ENCODE measurements around the gene PBOV1.
"Not testable (repeated sequence)": the region's sequence is repeated elsewhere in the genome, so short reads cannot be mapped to it uniquely, and the experiment has no call there.

Gene PBOV1

GRCh38 chr6:138237463-138237862 lies 19.2 kb upstream of the PBOV1 start:
- no peak for DNase-seq

GRCh38 chr6:138235693-138236092 lies 17.4 kb upstream of the PBOV1 start:
- DNase-seq, result no peak

- DNase-seq, result no peak
Observed at GRCh38 chr6:138235205-138235604, 16.9 kb upstream of the PBOV1 start.

- no peak for DNase-seq
Observed at GRCh38 chr6:138234363-138234762, 16.1 kb upstream of the PBOV1 start.

GRCh38 chr6:138231381-138231886 lies 13.1 kb upstream of the PBOV1 start:
- DNase-seq, result no peak

GRCh38 chr6:138230759-138231380 lies 12.6 kb upstream of the PBOV1 start:
- no peak for DNase-seq

GRCh38 chr6:138230221-138230620 lies 11.9 kb upstream of the PBOV1 start:
- DNase-seq, result no peak

GRCh38 chr6:138229663-138230179 lies 11.4 kb upstream of the PBOV1 start:
- DNase-seq, result no peak

GRCh38 chr6:138229072-138229471 lies 10.8 kb upstream of the PBOV1 start:
- DNase-seq, result no peak

GRCh38 chr6:138227316-138227781 lies 9.1 kb upstream of the PBOV1 start:
- no peak for DNase-seq

GRCh38 chr6:138226700-138227315 lies 8.5 kb upstream of the PBOV1 start:
- DNase-seq, result no peak

GRCh38 chr6:138225953-138226352 lies 7.7 kb upstream of the PBOV1 start:
- no peak for DNase-seq

- DNase-seq, result no peak
Observed at GRCh38 chr6:138222901-138223546, 4.7 kb upstream of the PBOV1 start.

- DNase-seq, result no peak
Observed at GRCh38 chr6:138219901-138220300, 1.6 kb upstream of the PBOV1 start.

GRCh38 chr6:138219398-138219797 lies 1.1 kb upstream of the PBOV1 start:
- no peak for DNase-seq

- DNase-seq, result no peak
Observed at GRCh38 chr6:138215093-138215782, 3.1 kb downstream of the PBOV1 start.

- DNase-seq, result not testable (repeated sequence)
Observed at GRCh38 chr6:138212530-138212929, 5.8 kb downstream of the PBOV1 start.

- no peak for DNase-seq
Observed at GRCh38 chr6:138211601-138212000, 6.7 kb downstream of the PBOV1 start.

GRCh38 chr6:138211048-138211581 lies 7.2 kb downstream of the PBOV1 start:
- DNase-seq, result no peak

GRCh38 chr6:138206862-138207261 lies 11.4 kb downstream of the PBOV1 start:
- DNase-seq, result no peak

- no peak for DNase-seq
Observed at GRCh38 chr6:138205437-138206094, 12.7 kb downstream of the PBOV1 start.

- no peak for DNase-seq
Observed at GRCh38 chr6:138204792-138205384, 13.4 kb downstream of the PBOV1 start.

Measured in inflammatory macrophage (primary cell).